HG03571 (cell line): ENCODE measurements around the gene MRPL20.
"Not testable (repeated sequence)": the region's sequence is repeated elsewhere in the genome, so short reads cannot be mapped to it uniquely, and the experiment has no call there.

Experiments
- ATAC-seq: cut with Tn5 transposase; IDR thresholded peaks from one replicate; pipeline ENCODE4 v1.9.1; 2021; ENCODE audit not compliant: unreplicated experiment

Gene MRPL20

DNA sequence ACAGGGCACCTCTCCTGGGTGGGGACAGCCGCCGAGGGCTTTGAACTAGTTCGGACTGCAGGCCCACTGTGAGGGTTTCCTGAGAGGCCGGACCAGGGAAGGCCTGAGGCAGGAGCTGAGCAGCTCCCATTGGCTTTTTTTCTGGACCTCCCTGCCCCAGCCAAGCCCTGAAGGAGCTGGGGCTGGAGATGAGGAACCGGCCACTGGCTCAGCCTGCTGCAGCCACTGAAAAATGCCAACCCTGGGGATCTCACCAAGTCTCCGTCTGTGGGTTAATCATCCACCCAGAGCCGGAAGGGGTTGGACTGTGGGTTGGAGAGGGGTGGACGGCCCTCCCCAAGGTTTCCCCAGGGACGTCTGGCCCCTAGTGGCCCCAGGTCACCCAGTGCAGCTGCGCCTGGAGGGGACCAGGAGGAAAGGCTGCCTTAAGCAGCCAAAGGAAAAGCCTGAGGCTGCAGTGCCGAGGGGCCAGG, 30.8 kb upstream of the MRPL20 start:
- ATAC-seq, result peak; percentile 39

DNA sequence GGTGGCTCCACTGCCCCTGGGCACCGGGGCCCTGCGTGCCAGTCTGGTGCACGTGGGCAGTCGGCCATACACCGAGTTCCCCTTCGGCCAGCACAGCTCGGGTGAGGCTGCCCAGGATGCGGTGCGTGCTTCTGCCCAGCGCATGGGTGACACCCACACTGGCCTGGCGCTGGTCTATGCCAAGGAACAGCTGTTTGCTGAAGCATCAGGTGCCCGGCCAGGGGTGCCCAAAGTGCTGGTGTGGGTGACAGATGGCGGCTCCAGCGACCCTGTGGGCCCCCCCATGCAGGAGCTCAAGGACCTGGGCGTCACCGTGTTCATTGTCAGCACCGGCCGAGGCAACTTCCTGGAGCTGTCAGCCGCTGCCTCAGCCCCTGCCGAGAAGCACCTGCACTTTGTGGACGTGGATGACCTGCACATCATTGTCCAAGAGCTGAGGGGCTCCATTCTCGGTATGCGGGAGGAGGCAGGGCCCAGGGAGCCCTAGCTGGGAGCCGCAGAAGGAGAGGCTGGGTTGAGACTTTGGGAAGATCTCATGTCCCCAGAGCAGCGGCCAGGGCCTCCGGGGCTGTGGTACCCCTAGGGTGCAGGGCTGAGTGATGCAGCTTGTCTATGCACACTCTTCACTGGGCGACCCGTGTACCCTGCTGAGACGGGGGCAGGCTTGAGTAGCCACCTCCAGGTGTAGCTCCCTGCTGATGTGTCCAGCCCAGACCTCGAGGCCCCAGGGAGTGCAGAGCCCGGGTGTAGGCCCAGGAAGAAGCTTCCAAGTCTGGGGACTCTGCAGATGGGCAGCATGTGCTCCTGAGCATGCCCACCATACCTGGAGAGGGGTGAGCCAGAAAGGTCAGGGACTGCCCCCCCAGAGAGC, 30.2 kb upstream of the MRPL20 start:
- ATAC-seq, result no peak

DNA sequence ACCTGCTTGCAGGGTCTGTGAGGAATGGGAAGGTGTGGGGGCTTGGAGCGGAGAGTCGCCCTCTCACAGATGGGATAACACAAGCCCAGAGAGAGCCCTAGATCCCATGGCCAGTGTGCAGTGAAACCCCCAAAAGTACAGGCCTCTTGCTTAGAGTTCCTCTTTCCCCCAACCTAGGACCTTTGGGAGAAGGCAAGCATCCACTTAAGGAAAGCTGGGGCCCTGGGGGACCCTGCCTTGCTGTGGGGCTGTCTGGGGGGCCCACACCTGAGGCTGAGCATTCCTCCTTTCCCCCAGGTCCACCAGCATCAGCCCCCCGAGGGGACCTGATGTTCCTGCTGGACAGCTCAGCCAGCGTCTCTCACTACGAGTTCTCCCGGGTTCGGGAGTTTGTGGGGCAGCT, 29.5 kb upstream of the MRPL20 start:
- no peak for ATAC-seq

DNA sequence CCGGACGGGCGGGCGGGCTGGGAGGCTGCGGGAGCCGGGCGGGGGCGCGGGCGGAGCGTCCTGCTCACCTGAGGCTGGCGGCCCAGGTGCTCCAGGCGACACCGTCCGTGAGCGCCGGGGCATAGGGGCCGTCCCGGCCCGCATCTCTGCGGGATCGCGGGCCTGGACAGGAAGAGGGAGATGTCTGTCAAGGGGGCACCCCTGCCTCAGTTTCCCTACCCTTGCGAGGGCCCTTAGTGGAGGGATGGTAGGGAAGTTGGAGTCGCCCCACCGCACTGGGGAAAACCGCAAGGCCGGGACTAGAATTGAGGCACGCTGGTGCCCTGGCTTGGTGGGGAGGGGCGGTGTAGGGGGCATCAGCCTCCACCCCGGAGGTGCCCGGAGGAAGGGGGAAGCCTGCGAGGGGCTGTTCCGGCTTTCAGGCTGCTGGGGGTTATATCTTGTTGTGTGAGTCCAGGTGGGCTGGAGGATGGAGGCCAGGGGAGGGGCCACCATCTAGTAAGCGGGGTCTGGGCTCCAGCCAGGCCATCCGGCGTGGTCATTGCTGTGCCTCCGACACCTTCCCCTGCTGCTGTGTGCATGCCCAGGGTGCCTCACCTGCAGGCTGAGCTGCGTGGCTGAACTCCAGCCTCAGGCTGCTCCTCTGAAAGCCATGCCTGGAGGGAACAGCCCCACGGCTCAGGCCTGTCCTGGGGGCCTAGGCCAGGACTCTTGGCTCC, 29.0 kb upstream of the MRPL20 start:
- ATAC-seq, result no peak

DNA sequence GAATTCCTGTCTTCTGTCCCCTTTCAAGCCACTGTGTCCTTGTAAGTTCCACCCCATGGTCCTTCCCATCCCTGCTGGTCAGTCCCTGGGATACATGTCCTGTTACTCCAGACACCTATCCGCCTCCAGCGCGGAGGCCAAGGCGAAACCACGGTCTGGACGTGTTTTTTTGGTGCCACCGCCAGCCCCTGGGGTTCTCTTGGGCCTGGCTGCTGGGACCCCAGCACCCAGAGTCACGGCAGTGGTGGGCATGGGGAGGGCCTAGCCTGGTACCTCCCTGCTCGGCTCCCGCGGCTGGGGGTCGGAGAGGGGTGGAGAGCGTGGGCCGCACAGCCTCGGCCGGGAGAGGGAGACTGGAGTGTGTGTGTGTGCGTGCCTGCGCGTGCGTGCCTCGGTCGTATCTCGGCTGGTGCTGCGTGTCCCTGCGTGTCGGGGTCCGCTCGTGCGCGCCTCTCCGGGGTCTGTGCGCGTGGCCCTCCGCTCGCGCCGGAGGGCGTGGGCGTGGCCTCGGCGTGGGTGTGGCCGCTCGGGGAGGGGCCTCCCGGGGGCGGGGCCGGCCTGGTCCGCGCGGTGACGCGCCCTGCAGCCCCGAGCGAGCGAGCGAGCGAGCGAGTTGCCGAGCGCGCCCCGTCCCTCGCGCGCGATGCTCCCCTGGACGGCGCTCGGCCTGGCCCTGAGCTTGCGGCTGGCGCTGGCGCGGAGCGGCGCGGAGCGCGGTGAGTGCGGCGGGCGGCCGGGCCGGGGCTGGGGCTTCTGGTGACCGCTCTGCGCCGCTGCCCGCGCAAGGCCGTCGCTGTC, 28.2 kb upstream of the MRPL20 start, which contains the start of gene VWA1:
TSS of gene VWA1 (plus strand) at position 585 of the 798 bp plus-strand sequence. CDS start at position 644, 59 bp downstream.
- ATAC-seq, result no peak

DNA sequence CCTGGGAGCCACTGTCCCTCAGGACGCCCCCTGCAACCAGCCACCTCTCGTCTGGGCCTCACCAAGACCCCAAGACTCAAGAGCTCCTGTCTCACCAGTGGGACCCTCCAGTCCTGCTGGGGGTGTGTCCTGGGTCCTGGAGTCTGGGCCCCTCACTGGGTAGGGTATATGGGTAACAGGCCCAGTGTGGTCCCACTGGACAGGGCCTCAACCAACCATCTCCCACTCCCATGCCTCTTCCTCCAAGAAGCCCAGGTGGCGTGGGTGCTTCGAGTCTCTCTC, 27.7 kb upstream of the MRPL20 start:
- ATAC-seq, result no peak

DNA sequence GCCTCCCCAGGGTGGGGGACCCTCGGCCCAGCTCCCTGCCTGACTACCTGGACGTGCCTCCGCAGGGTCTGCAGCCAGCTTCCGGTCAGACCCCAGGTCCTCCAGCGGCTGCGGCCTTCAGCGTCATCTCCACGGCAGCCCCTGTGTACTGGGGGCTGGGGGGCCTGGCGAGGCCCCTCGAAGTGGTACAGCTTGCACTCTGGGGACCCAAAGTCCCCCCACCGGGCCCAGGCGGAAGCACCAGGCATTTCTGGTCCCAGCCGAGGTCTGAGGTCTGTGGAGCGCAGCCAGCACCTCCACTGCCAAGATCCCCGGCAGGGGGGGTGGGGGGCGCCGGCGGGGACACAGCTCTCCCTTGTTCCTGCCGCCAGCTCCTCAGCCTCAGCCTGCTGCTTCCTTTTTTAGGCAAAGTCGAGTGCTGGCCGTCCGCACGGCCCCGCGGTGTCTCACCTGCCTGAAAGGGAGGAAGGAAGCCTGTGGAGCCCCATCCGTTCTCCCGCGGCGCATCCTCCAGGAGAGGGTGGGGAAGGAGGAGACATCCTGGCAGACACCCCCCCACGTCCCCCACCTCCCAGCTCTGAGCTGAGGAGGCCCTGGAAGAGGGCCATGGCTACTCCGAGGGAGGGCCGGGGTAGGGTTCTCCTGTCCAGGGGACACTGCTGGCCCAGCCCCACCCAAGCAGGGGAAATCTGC, 27.2 kb upstream of the MRPL20 start:
- ATAC-seq, result no peak

DNA sequence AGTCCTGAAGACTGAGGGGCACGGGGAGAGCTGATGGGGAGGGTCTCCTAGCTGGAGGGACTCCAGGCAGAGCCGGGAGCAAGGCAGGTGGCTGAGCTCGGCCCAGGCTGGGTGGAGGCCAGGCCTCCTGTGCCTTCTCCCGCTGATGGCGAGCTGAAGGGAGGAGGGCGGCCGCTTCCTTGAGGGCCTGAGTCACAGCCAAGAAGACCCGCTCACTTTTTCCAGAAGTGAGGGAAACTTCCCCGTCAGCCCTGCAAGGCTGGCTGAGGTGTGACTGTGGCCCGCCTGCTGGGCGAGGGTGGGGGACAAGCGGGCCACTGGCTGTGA, 26.7 kb upstream of the MRPL20 start:
- ATAC-seq, result no peak

DNA sequence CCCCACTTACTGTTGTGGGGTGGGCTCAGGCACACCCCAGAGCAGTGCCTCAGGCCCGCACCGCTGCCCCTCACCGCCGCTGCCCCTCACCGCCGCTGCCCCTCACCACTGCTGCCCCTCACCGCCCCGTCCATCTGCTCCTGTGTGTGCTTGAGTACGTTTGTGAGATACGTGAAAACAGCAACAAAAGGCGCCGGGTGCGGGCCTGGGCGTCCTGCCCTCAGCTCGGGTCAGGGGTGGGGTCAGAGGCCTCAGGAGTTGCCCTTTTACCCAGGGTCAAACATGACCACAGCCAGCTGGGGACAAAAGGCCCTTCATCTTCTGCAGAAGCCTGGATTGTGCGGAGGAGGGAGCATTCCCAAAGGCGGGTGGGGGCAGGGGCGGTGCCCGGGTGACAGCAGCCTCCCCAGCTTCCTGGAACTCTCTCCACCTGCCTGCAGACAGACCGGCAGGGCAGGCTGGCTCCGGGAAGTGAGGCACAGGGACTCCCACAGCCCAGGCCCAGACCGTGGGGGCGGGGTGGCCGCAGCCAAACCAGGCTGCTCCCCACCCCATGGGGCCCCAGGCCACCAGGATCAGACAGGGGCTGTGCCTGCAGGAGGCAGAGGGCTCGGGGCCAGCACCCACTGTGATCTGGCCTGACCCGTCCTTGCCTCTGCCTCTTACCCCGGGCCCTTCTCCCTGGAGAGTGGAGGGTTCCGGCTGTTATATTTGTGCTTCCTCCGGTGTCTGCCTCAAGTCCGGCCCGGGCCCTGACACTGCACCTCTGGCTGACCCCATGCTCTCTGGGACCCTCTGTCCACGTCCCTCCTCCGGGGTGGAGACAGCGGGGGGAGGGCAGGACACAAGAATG, 26.1 kb upstream of the MRPL20 start:
- ATAC-seq, result no peak

DNA sequence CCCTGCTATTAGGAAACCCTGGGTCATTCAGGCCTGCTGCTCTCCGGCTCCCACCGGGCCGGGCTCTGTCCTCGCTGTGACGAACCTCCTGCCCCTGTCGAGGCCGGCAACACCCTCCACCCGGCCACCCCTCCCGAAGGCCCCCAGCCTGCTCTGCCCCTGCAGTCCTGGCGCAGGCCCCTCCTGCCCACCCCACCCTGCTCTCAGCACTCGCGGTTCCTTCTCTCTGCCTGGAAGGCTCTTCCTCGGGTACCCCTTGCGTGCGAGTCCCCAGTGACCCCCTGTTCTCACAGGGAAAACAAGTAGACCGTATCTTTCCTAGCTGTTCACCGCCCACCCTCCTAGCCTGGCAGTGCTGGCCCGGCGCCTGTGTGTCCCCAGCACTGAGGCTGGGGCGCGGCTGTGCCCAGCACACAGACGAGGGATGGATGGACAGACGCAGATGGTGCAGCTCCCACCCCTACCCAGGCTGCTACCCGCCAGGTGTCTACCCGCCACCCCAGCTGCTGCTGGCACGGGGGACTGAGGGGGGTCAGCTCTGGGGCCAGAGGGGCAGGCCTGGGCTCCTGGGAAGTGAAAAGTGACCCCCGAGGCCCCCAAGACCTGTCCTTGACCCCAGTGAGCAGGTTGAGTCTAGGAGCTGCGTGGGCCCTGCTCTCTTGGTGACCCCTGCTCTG, 25.3 kb upstream of the MRPL20 start:
- no peak for ATAC-seq

DNA sequence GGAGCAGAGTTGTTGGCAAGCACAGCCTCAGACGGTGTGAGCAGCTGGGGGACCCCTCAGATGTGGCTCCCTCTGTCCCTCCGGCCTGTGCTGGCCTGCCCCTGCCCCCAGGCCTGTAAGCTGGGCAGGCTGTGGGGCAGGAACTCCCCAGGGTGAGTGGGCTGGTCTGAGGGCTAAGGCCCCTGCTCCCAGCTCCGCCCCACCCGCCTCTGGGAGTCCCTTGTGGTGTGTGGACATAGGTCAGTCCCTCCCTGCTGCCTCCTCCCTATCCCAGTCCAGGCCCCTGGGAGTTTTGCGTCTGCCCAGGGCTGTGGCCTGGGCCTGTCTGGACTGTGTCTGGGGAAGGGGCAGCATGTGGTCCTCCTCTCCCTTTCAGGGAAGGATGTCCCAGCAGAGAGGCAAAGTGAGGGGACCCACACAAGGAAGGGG, 24.8 kb upstream of the MRPL20 start:
- ATAC-seq, result no peak

DNA sequence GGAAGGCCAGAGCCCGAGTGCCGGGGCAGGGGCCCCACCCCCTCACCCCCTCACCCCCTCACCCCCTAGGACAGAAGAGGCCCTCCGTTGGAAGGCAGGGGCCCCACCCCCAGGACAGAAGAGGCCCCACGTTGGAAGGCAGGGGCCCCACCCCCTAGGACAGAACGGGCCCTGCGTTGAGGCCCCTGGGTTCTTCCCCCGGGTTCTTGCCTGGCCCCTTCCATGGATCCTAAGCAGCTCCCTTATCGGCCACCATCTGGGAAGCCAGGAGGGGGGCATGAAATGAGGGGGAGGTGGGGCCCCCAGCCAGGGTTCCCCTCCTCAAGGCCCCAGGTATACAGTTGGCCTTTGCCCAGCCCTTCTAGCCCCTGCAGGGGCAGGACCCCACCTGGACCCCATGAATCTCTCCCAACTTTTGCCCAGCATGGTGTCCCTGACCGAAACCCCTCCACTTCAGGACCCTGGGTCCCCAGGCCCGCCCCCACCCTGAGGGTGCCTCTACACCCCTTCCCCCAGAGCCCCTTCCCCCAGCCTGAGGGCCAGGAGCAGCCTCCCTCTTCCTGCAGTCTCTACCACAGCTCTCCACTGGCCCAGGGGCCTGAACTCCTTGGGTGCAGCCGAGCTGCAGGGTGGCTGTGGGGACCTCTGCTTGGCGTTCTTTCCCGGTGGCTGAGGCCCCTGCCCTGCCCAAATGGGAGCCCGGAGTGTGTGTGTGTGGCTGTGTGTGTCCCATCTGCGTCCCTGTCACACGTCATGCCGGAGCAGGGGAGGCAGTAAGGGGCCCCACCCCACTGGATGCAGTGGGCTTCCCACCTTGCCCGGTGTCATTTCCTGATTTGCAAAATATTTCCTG, 24.1 kb upstream of the MRPL20 start:
- no peak for ATAC-seq

DNA sequence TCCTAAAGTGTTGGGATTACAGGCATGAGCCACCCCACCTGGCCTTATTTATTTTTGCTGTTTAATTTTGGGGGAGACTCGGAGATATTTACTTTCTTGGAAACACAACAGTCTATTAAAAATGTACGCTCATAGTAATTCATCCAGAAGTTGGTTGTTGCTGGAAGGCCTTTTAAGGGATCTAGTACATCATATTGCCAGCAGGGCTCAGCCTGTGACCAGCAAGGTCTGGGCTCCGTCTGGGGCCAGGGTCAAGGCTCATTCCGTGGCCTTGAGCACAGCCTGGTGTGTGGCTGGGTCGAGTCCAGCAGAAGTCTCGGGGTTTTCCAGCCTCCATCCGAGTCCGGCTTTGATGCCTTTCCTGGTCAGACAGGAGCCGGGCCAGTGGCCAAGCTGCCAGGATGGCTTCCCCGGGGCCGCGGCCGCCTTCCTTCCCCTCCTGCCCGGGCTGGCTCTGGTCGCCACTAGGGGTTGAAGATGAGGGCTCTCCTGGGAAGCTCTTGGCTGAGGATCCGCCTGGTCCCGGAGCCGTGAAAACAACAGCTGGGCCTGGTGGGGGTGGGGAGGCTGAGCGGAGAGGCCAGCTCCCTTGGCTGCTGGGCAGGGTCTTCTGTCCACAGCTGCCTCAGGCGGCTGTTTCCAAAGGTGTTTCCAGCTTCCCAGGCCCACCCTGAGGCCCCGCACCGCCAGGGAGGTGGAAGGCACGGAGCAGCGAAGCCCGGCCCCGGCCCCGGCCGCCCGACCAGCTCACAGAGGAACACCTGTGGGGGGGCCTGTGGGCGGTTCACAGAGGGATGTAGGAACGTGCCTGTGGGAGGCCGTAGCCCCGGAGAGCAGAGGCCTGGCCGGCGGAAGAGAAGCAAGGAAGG, 23.3 kb upstream of the MRPL20 start:
- no peak for ATAC-seq

DNA sequence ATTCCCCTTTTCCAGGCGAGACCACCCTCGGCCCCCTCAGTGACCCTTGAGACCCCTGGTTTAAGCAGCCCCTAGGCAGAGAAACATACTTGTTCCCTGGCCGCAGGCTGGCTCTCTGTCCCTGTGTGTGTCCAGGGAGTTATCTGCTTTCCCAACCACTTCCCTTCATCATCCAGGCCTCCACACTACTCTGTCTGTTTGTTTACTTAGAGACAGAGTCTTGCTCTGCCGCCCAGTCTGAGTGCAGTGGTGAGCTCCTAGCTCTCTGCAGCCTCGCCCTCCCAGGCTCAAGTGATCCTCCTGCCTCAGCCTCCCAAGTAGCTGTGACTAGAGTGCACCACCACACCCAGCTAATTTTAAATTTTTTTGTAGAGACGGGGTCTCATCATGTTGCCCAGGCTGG, 22.6 kb upstream of the MRPL20 start:
- ATAC-seq, result no peak

DNA sequence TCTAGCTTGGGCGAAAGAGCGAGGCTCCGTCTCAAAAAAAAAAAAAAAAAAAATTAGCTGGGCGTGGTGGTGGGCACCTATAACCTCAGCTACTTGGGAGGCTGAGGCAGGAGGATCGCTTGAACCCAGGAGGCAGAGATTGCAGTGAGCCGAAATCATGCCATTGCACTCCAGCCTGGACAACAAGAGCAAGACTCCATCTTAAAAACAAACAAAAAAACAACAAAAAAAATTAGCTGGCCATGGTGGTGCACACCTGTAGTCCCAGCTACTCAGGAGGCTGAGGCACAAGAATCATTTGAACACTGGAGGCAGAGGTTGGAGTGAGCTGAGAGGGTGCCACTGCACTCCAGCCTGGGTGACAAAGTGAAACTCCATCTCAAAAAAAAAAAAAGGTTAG, 21.9 kb upstream of the MRPL20 start:
- ATAC-seq, result not testable (repeated sequence)

DNA sequence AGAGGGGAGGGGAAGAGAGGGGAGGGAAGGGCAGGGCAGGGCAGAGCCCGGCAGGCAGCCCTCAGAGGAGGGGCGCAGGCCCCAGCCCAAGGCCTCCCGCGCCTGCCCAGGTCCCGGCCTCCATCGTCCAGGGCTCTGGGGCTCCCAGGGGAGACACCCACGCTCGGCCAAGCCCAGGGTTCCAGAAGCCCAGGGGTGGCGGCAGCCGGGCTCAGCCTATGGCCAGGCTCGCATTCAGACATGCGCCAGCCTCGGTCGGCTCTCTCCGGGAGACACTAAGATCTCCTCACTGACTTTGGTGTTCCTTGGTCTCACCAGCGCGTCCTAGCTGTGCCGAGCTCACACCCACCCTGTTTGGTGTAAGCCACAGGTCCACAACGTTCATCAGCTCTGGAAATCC, 21.1 kb upstream of the MRPL20 start:
- ATAC-seq, result no peak

DNA sequence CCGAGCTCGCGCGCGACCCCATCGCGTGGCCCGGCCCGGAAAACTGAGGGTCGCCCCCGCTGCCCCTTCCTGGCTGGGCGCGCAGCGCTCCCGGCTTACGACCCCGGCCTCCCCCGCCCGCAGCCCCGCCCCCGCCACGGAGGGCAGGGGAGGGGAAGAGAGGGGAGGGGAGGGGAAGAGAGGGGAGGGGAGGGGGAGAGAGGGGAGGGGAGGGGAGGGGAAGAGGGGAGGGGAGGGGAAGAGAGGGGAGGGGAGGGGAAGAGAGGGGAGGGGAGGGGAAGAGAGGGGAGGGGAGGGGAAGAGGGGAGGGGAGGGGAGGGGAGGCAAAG, 20.7 kb upstream of the MRPL20 start:
- no peak for ATAC-seq
